ENCODE results near the gene ZSCAN16.

The ZSCAN16 gene

DNA sequence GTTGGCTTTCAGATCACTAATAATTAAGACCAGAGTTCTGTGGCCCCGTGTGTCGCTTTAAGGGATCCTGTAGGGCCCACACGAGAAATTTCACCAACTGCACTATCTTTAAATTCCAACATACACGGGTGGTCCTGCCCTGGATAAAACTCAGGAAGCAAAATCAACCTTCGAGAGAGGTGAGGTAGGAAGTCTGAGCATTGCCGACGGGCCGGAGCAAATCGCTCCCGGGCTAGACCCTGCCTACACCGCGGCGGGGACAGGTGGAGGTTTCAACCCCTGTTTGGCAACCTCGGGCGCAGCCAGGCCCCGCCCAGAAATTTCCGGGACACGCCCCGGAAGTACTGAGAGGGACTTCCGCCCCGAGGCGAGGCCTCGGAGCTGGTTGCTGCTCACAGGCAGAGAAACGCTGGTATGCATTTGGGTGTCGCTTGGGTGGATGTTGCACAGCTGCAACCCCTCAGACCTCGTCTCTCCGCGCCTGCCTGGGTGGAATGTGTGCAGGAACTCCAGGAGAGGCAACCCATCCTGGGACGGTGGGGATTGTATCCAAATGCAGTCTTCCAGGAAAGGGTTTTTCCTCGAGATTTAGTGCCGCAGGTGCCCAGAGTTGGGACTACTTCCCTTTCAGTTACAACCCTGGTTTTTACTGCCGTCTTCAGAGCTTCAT, 37.1 kb downstream of the ZSCAN16 start:
- H3K4me3 ChIP-seq (ENCODE audit: low read depth, low read length): peak overlapping the region; percentile 49

GRCh38 chr6:28165563-28165962, 41.2 kb downstream of the ZSCAN16 start:
- no peak for DNase-seq (ENCODE audit: low read depth)
- H3K4me3 ChIP-seq (ENCODE audit: low read depth, low read length): no peak overlapping the region

More for the DNA sequence above, 37.1 kb downstream of the ZSCAN16 start:
- no peak for DNase-seq (ENCODE audit: low read depth)

GRCh38 chr6:28167068-28167467, 42.7 kb downstream of the ZSCAN16 start:
- H3K4me3 ChIP-seq (ENCODE audit: low read depth, low read length): no peak overlapping the region
- peak; percentile 10 for DNase-seq (ENCODE audit: low read depth)

DNA sequence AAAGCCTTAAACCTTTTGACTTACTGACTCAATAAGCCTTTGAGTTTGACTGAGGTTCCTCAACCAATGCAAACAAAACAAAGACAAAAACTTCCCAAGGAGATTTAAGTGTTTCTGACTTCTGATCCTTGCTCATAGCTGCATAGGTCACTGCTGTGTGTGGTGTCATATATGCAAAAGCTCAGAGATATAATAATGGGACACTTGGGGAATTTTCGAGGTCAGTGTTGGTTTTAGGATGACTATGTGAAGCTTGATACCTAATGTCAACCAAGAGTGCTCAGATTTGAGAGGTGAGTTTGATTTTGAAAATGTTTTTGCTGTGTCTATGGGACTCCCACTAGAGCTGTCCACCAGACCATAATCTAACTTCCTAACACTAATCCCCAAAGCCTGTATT, 43.5 kb downstream of the ZSCAN16 start:
- H3K4me3 ChIP-seq (ENCODE audit: low read depth, low read length): no peak overlapping the region
- DNase-seq (ENCODE audit: low read depth): no peak

DNA sequence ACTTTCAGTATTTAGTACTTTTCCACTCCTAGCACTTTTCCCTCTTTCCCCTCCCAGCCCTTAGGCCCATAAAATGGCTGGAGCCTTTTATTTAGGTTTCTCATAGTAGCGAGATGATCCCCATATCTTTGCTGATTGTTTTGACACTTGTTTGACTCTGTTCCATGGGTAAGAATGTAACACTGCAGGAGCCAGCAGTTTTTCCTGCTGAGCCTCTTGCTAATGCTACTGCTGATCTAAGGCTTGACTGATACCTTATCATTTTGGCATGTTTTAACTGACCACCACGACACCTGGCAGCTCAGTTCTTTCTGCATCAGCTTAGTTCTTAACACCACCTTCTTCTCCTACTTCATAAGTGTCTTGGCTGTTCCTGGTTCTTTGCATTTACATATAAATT, 46.9 kb downstream of the ZSCAN16 start:
- no peak overlapping the region for H3K4me3 ChIP-seq (ENCODE audit: low read depth, low read length)
- DNase-seq (ENCODE audit: low read depth): no peak

- H3K4me3 ChIP-seq (ENCODE audit: low read depth, low read length): no peak overlapping the region
- no peak for DNase-seq (ENCODE audit: low read depth)
These were observed 47.6 kb downstream of the ZSCAN16 start for GRCh38 chr6:28172006-28172405.

- no peak for DNase-seq (ENCODE audit: low read depth)
These were observed 52.0 kb downstream of the ZSCAN16 start for GRCh38 chr6:28176373-28176772.

More at GRCh38 chr6:28176373-28176772, 52.0 kb downstream of the ZSCAN16 start:
- no peak overlapping the region for H3K4me3 ChIP-seq (ENCODE audit: low read depth, low read length)

Measured in skeletal muscle cell (primary cell).